Measurements from ENCODE around the gene MECR. TPM values are rescaled to one million over a fixed set of nuclear protein-coding genes. Genes with fewer than 3 reads are reported as not detected.

The MECR gene
- total RNA-seq, 4 donors from 2014 or later, result 7.4 to 23.4 (median 20.7) TPM

- H3K27ac ChIP-seq, result no peak overlapping the region
- intact Hi-C loops (cut with DNase I; ENCODE audit: low total_unique reads), result loop anchor here (10.0 kb wide), 1 partner anchor 1476 kb away; no protein-coding TSS in a partner anchor
- no peaks in the 10 kb centered on the region for H3K27me3 ChIP-seq
- no peak for TF ChIP-seq POLR2A (IDR thresholded peaks at IDR 0.05)
- TF ChIP-seq CTCF (IDR thresholded peaks at IDR 0.05), result no peak
- no peaks in the 10 kb centered on the region for H3K36me3 ChIP-seq
- H3K4me3 ChIP-seq, result no peak overlapping the region
- no peak for DNase-seq
- peaks cover 0 to 4% of the 10 kb centered on the region in 2 donors for H3K4me1 ChIP-seq
- no peaks in the 10 kb centered on the region for H3K9me3 ChIP-seq
These were observed 8.4 kb upstream of the MECR start for GRCh38 chr1:29239142-29239541.

- Histone ChIP-seq H3K4me1 (peaks cover 0 to 4% of the 10 kb centered on the region in 2 donors), H3K27ac (peak overlapping the region; percentile 56 to 74), H3K4me3 (peak overlapping the region; percentile 32 to 54), H3K9me3 (no peaks in the 10 kb centered on the region), H3K27me3 (no peaks in the 10 kb centered on the region), H3K36me3 (no peaks in the 10 kb centered on the region)
- DNase-seq, result peak in 1 of 2 donors; percentile 29
- intact Hi-C loops (cut with DNase I; ENCODE audit: low total_unique reads), result loop anchor here (10.0 kb wide), 1 partner anchor 1476 kb away; no protein-coding TSS in a partner anchor
- TF ChIP-seq CTCF (IDR thresholded peaks at IDR 0.05) (no peak), POLR2A (IDR thresholded peaks at IDR 0.05) (no peak)
These were observed 7.9 kb upstream of the MECR start for GRCh38 chr1:29238620-29239002.

GRCh38 chr1:29237852-29238619 lies 7.3 kb upstream of the MECR start:
- H3K27me3 ChIP-seq, result no peaks in the 10 kb centered on the region
- no peaks in the 10 kb centered on the region for H3K36me3 ChIP-seq
- no peak for TF ChIP-seq CTCF (IDR thresholded peaks at IDR 0.05)
- TF ChIP-seq POLR2A (IDR thresholded peaks at IDR 0.05), result no peak
- H3K4me1 ChIP-seq, result peaks cover 0 to 4% of the 10 kb centered on the region in 2 donors
- H3K4me3 ChIP-seq, result peak overlapping the region; percentile 32 to 54
- no peaks in the 10 kb centered on the region for H3K9me3 ChIP-seq
- peak overlapping the region; percentile 56 to 74 for H3K27ac ChIP-seq
- DNase-seq, result peak; percentile 41 to 60
- intact Hi-C loops (cut with DNase I; ENCODE audit: low total_unique reads), result loop anchor here (10.0 kb wide), 1 partner anchor 1477 kb away; no protein-coding TSS in a partner anchor

- Histone ChIP-seq H3K36me3 (no peaks in the 10 kb centered on the region), H3K9me3 (no peaks in the 10 kb centered on the region), H3K27ac (peak overlapping the region; percentile 56 to 80), H3K4me1 (peaks cover 0 to 4% of the 10 kb centered on the region in 2 donors), H3K4me3 (peak overlapping the region; percentile 49 to 91), H3K27me3 (no peaks in the 10 kb centered on the region)
- intact Hi-C loops (cut with DNase I; ENCODE audit: low total_unique reads), result loop anchor here (10.0 kb wide), 1 partner anchor 1478 kb away; no protein-coding TSS in a partner anchor
- TF ChIP-seq POLR2A (IDR thresholded peaks at IDR 0.05) (peak in 1 of 2 donors; percentile 40), CTCF (IDR thresholded peaks at IDR 0.05) (peak in 2 of 4 experiments; percentile 5 to 12)
- DNase-seq, result peak; percentile 57 to 60
These were observed 6.5 kb upstream of the MECR start for GRCh38 chr1:29237129-29237821.

Measured in uterus (tissue), 4 donors.